Measurements from ENCODE around the gene KLHL5. TPM values are rescaled to one million over a fixed set of nuclear protein-coding genes. Genes with fewer than 3 reads are reported as not detected.
A peak's percentile ranks its signal among the peaks of the same experiment; 100 is the strongest.
"Not testable (repeated sequence)": the region's sequence is repeated elsewhere in the genome, so short reads cannot be mapped to it uniquely, and the experiment has no call there.

The KLHL5 gene
- total RNA-seq, 1 experiment from 2014 or later = 48.6 TPM

DNA sequence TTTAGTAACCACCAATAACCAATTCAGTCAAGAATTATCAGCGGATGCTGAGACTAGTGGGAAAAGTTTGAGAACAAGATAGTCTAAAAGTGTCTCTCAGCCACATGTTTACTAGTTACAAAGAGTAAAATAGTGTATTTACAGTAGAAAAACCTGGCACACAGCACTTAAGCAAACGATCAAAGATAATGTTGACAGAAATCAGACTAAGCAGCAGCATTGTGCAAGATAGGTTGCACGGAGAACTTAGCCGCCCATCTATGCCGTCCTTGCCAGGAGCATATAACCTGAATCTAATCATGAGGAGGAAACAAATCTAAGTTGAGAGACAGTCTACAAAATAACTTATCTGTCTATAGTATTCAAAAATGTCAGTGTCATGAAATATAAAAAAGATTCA lies 35.3 kb downstream of the KLHL5 start:
- DNase-seq (ENCODE audit: low read depth) = no peak

DNA sequence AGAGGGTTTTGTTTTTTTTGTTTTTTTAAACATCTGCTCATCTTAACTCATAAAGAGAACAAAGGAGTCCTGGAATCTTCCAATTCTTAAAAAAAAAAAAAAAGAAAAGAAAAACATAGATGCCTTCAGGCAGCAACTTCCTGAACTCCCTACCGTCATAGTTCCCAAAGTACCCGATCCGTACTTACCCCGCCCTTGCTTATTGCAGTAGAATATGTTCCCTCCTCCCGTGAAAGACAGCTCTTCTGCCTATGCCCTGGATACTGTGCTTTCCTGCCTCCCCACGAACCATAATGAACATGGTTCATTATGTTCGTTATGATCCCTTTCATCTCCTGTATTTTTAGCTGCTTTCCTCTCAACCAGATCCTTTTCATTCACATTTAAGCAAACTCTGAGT lies 40.3 kb downstream of the KLHL5 start:
- DNase-seq (ENCODE audit: low read depth) = no peak

DNA sequence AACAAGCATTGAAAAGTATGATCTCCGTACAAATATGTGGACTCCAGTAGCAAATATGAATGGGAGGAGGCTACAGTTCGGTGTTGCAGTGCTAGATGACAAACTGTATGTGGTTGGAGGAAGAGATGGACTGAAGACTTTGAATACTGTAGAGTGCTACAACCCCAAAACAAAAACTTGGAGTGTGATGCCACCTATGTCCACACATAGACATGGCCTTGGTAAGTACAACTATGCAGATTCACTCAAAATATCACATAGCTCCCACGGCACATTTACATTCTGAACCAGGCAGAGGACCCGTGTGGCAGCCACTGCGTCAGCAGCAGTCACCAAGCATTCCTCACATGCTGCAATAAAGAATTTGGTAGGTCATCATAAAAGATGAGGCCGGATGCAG lies 41.3 kb downstream of the KLHL5 start:
- peak; percentile 8 for DNase-seq (ENCODE audit: low read depth)

DNA sequence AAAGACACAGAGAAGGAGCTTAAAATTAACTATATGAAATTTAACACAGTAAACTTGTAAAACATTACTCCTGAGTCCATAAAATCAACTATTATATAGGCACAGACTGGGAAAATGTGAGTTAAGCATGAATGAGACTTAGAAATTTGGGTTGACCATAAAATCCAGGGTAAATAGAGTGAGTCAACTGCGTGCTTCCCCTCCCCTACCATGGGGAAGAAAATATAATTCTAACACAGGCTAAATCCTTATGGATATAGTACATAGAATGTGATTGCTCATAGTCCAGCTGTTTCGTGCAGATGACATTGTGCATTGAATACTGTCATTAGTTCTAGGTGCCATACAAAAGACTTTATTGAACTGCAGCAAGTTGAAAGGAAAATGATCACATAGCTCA lies 42.2 kb downstream of the KLHL5 start:
- DNase-seq (ENCODE audit: low read depth) = no peak

DNA sequence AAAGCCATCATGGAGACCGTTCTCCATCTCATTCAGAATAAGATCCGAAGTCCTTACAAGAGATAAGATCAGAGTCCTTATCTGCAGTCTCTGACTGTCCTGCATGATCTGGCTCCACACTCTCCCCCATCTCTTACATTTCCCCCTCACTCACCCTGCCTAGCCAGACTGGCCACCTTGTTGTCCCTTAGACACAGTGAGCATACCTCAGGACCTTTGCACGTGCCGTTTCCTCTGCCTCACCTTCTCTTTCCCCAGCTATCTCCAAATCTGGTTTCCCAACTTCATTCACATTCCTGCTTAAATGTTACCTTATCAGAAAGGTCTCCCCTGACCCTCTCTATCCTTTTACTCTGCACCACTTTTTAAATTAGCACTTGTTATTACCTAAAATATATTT lies 44.0 kb downstream of the KLHL5 start:
- no peak for DNase-seq (ENCODE audit: low read depth)

DNA sequence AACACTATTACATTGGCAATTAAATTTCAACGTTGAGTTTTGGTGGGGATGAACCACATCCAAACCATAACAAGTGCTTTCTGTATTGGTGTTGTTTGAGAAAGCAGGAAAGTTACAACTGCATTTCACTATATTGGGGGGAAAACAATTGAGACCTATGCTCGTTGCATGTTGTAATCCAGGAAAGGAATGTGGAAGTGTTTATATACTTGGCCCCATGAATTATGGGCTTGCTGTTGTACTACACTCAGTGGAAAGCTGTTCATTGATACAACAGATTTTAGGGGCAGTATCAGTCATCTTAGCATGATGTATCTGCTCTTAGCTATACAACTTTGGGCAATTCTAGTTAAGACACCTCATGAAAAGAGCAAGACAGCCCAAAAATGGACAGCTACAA lies 52.4 kb downstream of the KLHL5 start:
- no peak for DNase-seq (ENCODE audit: low read depth)

DNA sequence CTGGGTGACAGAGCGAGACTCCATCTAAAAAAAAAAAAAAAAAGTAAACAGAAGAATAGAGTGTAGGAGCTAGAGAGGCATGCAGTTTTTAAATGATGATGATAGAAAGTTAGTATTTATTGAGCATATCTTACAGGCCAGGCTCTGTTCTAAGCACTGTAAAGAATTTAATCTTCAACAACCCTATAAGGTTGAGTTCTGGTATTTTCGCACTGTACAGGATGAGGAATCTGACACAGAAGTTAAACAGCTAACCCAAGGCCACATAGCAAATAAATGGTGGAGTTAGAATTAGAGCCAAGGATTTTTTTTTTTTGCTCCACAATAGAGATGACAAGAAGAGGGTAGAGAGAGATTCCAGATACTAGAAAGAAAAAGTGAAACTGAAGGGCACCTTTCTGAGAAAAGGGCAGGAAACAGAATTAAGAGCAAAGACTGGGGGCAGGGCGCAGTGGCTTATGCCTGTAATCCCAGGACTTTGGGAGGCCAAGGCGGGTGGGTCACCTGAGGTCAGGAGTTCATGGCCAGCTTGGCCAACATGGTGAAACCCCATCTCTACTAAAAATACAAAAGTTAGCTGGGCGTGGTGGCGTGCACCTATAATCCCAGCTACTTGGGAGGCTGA lies 56.1 kb downstream of the KLHL5 start:
- DNase-seq (ENCODE audit: low read depth) = no peak

DNA sequence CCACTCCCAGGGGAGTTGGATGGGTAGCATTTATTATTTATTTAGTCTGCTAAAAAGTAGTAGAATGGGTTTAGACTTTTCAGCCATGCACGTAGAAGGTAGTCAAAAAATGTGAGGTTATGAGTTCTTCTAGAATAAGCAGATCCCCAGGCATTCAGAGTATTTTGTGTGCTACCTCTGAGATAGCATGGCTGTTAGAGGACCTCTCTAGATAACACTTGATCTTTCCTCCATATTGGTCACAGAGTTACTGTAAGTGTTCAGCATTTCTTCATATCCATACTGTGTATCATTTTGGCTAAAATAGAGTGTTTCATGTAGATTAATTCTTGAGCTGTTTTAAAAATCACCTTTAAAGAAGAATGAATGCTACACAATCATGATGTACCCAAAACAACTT lies 58.4 kb downstream of the KLHL5 start:
- no peak for DNase-seq (ENCODE audit: low read depth)

DNA sequence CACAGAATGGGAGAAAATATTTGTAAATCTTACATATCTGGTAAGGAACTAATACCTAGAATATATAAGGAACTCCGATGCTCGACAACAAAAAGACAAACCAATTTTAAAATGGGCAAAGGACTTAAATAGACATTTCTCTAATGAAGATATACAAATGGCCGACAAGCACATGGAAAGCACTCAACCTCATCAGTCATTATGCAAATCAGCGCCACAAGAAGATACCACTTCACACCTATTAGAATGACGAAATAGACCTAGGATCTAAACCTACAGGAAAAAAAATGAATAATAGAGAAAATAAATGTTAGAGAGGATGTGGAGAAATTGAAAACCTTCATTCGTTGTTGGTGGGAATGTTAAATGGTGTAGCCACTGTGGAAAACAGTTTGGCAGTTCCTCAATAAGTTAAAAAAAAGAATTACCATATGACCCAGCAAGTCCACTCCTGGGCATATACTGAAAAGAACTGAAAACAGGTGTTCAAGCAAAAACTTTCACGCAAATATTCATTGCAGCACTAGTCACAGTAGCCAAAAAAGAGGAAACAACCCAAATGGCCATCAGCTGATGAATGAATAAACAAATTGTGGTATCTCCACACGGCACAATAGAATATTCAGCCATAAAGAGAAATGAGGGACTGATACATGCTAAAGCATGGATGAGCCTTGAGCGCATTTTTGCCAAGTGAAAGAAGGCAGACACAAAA lies 63.0 kb downstream of the KLHL5 start:
- DNase-seq (ENCODE audit: low read depth) = no peak

DNA sequence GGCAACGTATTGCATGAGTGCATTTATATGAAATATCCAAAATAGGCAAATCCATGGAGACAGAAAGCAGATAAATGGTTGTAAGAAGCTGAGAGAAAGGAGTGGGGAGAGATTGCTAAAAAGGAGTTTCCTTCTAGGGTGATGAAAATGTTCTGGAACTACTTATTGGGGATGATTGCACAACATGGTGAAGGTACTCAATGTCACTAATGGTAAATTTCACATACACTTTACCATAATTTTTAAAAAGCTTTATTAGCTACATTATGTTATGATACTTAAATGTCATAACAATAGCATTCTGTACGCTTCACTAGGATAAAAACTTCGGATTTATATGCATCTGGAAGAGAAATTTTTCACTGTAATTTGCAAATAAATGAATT lies 63.6 kb downstream of the KLHL5 start:
- DNase-seq (ENCODE audit: low read depth) = no peak

DNA sequence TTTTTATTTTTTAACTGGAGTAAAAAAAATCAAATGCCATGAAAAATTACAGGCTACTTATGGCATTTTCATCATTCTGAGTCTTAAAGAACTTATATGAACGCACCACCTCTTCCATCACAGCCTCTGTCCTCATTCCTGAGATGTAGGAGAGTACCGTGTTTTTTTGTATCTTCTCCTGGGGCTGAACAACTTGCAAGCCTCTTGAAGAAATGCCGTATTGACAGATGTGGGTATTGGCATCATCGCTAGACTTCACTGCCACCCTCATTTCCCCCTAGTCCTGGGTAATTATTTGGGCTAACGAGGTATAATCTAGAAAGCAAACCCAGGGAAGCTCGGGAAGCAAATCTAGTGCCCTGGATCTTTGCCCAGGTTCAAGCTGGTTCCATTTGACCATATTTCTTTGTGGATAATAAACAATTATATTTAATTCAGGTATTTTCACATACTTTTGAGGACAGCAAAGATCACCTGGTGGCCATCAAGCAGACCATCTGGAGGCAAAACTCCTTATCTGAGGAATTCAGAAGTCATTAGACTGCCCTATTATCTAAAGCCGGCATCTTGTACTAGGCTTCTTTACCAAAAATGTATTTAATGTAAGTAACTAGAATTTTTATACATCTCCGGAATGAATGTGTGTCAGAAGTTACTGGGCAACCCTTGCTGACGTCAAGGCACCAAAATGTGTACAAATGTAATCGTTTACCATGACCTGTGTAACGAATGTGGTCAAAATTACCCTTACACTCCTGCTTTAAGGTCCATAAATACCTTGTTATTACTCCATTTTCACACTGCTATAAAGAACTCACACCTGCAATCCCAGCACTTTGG lies 64.4 kb downstream of the KLHL5 start:
- DNase-seq (ENCODE audit: low read depth) = no peak

DNA sequence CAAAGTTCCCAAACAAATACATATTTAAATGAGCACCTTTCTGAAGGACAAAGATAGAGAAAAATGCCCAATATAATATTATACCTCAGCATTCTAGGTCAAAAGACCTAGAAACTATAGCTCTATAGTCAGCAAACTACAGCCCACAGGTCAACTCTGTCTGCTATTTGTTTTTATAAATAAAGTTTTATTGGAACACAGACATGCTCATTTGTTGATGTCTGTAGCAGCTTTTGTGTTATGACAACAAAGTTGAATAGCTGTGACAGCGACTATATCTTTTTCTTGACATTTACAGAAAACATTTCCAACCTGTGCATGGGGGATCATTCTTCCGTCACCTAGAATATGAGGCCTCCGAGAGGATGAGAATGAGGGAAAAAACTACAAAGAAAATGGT lies 71.6 kb downstream of the KLHL5 start:
- no peak for DNase-seq (ENCODE audit: low read depth)

DNA sequence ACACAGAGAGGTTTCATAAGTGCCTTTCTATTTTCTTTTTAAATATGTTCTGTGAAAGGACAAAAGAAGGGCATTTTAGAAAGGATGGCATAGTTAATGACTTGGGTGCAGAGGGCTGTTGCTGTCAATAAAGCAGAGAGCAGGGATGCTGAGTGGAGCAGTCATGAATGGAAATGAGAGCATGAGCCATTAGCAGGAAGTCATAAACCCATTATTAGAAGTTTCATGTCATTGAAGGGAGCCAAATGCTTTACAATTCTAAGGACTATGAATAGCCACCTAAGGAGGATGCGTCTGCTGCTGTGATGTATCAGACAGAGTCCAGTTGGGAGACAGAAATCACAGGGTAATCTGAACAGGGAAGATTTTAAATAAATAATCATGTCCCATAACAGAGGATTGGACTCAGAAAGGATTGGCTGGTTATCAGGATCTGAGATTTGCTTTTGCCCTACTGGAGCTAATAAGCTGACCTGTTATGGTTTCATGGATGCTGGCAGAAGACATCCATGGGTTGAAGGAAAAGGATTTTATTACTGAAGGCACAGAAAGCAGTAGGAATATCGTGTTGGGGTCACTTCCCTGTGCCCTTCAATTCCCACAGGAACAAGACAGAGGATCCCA lies 72.8 kb downstream of the KLHL5 start:
- peak; percentile 52 for DNase-seq (ENCODE audit: low read depth)

DNA sequence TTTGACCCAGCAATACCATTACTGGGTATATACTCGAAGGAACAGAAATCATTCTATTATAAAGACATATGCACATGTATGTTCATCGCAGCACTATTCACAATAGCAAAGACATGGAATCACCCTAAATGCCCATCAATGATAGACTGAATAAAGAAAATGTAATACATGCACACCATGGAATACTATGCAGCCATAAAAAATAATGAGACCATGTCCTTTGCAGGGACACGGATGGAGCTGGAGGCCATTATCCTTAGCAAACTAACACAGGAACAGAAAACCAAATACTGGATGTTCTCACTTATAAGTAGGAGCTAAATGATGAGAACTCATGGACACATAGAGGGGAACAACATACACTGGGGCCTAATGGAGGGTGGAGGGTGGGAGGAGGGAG lies 76.2 kb downstream of the KLHL5 start:
- not testable (repeated sequence) for DNase-seq (ENCODE audit: low read depth)

DNA sequence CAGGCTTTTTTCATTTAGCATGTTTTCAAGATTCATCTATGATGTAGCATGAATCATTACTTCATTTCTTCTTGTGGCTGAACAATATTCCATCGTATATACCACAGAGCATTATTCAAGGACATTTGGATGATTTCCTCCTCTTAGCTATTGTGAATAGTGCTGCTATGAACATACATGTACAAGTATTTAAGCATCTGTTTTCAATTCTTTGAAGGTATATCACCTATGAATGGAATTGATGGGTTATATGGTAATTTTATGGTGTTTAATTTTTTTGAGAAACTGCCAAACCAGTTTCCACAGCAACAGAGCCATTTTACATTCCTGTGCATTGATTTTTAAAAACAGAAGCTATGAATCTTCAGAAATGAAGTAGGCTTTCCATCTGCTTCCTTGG lies 84.2 kb downstream of the KLHL5 start:
- no peak for DNase-seq (ENCODE audit: low read depth)

DNA sequence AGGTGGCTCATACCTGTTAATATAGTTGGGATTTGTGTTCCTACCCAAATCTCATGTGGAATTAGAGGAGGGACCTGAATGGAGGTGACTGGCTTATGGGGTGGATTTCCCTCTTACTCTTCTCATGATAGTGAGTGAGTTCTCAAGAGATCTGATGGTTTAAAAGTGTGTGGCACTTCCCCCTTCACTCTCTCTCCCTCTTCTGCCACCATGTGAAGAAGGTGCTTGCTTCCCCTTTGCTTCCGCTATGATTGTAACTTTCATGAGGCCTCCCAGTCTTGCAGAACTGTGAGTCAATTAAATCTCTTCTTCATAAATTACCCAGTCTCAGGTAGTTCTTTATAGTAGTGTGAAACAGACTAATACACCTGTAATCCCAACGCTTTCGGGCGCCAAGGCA lies 92.0 kb downstream of the KLHL5 start:
- no peak for DNase-seq (ENCODE audit: low read depth)

DNA sequence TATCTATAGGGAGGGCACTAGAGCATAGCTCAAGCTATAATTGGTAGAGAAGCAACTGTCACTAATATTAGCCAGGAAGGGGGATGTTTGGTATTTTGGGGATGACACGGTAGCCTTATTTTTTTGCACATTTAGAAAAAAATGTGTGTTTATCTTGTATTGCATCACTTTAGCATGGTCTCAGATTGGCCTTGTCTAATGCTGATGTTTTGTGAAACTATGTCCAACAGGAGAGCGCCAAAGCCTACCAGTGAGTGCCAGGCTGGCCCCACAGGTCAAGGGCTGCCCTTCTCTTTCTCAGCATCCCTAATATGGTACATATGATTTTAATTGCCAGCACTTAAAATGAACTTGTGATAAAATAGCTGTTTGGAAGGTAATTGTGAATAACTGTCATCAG lies 95.5 kb downstream of the KLHL5 start:
- no peak for DNase-seq (ENCODE audit: low read depth)

DNA sequence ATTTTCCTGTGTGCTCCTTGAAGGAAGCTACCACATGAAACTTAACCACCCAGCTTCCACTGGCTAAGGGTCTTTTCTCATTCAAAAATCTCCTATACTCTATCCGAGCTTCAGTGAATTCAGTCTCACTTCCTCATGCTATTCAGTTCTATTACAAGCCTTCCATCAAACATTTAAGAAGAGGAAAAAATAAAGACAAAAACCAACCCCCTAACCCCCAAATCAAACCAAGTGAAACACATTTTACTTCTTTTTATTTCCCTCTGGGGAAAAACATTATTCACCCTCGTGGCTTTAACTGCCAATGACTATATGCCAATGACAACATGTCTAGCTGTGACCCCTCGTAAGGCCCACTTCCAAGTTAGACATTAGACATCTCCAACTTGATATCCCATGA lies 104.1 kb downstream of the KLHL5 start:
- no peak for DNase-seq (ENCODE audit: low read depth)

DNA sequence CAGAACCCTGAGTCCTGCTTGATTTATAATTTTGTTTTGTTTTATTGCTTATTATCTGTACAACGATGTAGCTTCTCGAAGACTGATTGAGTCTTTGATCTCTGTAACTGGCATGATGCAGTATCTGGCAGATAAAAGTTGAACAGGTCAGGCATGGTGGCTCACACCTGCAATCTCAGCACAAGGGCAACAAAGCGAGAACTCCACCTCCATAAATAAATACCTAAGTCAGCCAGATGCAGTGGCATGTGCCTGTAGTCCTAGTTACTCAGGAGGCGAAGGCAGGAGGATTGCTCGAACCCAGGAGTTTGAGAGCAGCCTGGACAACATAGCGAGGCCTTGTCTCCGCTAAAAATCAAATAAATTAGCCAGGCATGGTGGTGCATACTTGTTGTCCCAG lies 104.6 kb downstream of the KLHL5 start:
- no peak for DNase-seq (ENCODE audit: low read depth)

DNA sequence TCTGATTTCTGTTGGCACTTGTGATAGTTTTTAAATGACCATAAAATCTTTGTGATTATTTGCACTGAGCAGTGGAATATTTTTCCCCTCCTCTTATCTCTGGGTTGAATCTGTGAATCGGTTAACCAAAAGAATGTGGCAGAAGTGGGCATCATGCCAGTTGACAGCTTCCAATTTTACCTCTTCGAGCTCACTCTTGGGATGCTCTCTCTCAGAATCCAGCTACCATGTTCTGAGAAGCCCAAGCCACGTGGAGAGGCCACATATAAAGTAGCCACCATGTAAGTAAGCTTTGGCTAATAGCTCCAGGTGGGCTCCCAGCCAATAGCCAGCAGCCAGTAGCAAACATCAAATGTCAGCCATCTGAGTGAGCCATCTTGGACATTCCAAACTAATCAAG lies 107.4 kb downstream of the KLHL5 start:
- DNase-seq (ENCODE audit: low read depth) = peak; percentile 23

DNA sequence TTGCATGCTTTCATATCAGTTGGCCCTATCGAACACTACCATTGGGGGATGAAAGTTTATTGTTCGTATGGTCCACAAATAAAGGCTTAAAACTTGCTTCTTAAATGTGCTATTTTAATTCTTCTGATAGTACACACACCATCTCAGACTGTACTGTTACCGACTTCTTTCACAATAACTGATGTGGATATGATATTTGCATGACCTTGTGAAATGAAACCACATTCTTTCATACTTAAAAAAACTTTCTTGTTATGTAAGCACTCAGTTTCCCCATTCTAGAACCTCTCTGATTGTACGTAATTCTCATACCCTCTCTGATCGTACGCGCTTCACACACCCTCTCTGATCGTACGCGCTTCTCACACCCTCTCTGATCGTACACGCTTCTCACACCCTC lies 108.3 kb downstream of the KLHL5 start:
- no peak for DNase-seq (ENCODE audit: low read depth)
